Upper lobe of left lung (tissue), 4 donors: ENCODE results near the gene FBLN2.

Source experiments
- EP300 ChIP-seq, 4 donors: sonication (generic); formaldehyde crosslinking; IDR thresholded peaks; one replicate each; pipeline ENCODE4 v1.5.1; 2017; ENCODE audit warnings: antibody characterized with exemption in 4 of 4, control low read depth in 2 of 4
- POLR2A ChIP-seq, 4 donors: fragments of 450-650 bp; IDR thresholded peaks; one replicate each; pipeline ENCODE4 v1.5.1; 2016 to 2017; ENCODE audit warnings: antibody characterized with exemption in 4 of 4, mild to moderate bottlenecking in 2 of 4
- POLR2AphosphoS5 ChIP-seq, 2 donors: sonication (generic); formaldehyde crosslinking; IDR thresholded peaks; one replicate each; pipeline ENCODE4 v1.5.1; 2017; ENCODE audit warnings: antibody characterized with exemption in 2 of 2
- TF ChIP-seq, protein P1 (sequence below), 6 experiments: fragments of 450-650 bp in 4 of 6; fragments of 200-600 bp in 2 of 6; sonication (generic) in 2 of 6; IDR thresholded peaks; one replicate each; pipeline ENCODE4 v1.5.1; 2016 to 2019; ENCODE audit warnings: antibody characterized with exemption in 6 of 6

DNA sequence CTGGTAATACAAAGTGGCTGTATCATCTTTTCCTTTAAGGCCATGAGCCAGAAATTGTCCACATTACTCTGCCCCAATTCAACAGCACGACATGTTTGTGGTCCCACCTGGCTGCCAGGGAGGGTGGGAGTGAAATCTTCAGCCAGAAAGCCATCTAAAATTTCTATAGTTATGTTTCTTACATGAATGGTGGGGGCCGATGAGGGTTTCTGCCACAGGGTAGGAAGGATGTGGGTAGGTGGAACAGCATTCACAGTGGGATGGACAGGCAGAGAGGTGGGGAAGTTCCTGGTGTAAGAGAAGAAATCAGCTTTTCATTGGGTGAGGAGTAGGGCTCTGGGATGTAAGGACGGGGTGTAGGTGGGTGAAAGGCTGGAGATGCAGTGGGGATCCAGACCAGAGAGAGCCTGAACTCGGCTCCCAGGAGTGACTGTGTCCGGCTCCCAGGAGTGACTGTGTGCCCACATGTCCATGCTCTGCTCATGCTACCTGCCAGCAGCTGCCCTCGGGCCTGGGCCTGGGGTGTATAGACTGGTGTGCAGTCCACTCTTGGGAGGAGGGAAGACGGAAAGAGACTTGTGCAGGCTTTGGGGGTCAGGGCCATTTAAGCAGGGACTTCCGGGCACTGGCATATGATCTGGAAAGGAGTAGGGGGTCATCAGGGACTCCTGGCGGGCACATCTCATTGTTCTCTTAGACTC lies 3.8 kb upstream of the FBLN2 start:
- no peak for TF ChIP-seq POLR2A (IDR thresholded peaks at IDR 0.05)
- TF ChIP-seq, protein P1, sequence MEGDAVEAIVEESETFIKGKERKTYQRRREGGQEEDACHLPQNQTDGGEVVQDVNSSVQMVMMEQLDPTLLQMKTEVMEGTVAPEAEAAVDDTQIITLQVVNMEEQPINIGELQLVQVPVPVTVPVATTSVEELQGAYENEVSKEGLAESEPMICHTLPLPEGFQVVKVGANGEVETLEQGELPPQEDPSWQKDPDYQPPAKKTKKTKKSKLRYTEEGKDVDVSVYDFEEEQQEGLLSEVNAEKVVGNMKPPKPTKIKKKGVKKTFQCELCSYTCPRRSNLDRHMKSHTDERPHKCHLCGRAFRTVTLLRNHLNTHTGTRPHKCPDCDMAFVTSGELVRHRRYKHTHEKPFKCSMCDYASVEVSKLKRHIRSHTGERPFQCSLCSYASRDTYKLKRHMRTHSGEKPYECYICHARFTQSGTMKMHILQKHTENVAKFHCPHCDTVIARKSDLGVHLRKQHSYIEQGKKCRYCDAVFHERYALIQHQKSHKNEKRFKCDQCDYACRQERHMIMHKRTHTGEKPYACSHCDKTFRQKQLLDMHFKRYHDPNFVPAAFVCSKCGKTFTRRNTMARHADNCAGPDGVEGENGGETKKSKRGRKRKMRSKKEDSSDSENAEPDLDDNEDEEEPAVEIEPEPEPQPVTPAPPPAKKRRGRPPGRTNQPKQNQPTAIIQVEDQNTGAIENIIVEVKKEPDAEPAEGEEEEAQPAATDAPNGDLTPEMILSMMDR (IDR thresholded peaks at IDR 0.05) = no peak
- TF ChIP-seq POLR2AphosphoS5 (IDR thresholded peaks at IDR 0.05) = no peak
- no peak for TF ChIP-seq EP300 (IDR thresholded peaks at IDR 0.05)
